GM15510 (cell line): ENCODE data around the gene INTS15.

Source experiments
- POLR2A ChIP-seq: IDR thresholded peaks from 3 replicates; pipeline ENCODE4 v1.6.1; 2011; ENCODE audit warnings: borderline replicate concordance; ENCODE audit not compliant: insufficient read length; ENCODE audit errors: extremely low read depth

INTS15 gene

DNA sequence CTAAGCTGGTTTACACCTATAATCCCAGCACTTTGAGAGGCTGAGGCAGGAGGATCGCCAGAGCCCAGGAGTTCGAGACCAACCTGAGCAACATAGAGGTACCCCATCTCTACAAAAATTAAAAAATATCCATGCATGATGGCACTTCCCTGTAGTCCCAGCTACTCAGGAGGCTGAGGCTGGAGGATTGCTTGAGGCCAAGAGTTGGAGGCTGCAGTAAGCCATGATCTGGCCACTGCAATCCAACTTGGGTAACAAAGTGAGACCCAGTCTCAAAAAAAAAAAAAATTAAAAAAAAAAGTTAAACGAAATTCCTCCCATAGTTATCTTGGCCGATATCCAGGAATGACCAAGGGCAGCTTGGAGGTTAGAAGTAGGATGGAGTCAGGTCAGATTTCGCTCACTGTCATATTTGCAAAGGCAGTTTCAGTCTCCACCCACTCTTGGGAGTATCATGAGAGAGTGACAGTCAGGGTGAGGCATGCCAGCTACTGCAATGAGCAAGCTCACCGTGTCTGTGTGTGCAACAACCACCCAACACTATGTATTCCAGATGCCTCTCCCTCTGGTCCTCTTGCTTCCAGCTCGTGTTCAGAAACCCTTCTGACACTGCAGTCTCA is 18.6 kb upstream of the INTS15 start:
- TF ChIP-seq POLR2A: no peak

DNA sequence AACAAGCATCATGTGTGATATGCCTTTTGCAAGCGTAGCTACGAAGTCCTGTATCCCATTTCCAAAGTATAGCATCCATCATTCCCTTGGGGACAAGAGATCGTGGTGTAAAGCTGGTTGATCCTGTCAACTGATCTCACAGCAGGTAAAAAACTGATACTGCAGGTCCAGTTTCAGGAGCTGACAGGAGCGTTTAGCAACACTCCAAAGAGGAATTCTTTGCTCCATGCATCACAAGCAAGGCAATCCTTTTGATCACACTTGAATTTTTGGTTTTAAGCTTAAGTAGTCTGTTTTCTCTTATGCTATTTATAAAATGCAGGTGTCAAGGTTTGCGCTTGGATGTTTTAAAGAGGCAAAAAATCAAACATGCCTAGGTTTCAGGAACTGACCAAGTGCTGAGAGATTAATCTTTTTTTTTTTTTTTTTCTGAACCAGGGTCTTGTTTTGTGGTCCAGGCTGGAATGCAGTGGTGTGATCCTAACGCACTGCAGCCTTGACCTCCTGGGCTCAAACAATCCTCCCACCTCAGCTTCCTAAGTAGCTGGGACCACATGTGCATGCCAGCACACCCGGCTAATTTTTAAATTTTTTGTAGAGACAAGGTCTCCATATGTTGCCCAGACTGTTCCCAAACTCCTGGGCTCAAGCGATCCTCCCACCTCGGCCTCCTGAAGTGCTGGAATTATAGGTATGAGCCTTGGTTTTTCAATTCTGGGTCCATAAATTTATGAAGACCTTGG is 14.4 kb upstream of the INTS15 start:
- TF ChIP-seq POLR2A: no peak

DNA sequence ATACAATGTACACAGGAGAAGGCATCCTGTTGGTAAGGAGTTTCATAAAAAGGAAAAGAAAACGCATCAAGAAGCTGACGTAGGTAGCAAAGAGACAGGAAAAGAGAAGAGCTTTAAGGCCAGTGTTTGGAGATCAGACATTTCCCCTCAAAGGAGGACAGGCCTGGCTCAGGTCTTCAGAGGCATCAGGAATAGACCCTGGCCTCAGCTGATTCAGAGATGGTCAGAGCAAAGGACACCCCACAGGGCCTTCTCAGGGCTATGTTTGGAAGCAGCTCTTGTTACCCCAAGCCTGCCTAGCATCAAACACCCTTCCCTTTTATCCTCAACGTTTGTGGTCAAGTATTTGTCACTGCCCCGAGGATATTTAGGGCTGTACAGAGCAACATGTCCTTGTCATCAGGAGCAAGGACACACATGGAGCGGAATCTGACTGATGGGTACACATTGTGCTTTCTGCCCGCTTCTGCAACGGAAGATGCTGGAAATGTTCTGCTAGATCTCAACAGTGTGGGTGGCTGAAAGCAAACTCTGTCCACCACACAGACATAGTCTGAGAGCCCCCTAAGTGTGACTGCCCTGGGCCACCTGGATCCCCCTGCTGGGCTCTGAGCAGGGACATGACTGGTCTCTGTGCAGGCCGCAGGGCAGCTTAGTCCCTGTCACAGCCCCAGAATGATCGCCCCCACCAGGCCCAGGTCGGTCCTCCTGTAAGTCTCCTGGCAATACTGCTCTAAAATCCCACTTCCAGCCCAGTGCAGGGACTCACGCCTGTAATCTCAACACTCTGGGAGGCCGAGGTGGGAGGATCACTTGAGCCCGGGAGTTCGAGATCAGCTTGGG is 13.6 kb upstream of the INTS15 start:
- TF ChIP-seq POLR2A: no peak

DNA sequence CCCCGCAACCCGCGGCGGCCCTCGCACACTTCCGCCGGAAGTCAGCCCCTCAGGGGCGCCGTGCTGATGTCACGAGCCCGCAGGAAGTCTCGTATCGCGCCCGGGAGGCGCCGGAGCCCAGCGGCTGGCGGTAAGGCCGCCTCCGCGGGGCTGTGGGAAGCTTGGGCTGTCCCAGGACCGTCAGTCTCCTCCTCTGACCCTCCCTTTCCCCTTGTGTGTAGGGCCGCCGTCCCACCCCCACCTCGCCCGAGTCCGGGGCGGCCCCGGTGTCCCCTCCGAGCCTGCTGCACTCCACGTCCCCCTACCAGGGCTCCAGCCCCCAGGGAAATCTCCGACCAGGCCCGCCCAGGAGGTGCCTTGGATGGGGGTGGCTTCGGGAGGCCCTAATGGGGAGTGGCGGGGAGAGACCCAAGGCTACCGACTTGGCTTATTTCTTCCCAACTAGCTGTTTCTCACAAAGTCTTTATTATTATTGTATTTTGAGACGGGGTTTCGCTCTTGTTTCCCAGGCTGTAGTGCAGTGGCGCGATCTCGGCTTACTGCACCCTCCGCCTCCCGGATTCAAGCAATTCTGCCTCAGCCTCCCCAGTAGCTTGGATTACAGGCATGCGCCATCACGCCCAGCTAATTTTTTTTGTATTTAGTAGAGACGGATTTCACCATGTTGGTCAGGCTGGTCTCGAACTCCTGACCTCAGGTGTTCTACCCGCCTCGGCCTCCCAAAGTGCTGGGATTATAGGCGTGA is 12.3 kb upstream of the INTS15 start, which contains the start of gene ZDHHC4:
TSS of gene ZDHHC4 (plus strand) at position 86 of the 745 bp plus-strand sequence. CDS start 3,108 bp downstream, outside the sequence.
- peak; percentile 98 for TF ChIP-seq POLR2A

DNA sequence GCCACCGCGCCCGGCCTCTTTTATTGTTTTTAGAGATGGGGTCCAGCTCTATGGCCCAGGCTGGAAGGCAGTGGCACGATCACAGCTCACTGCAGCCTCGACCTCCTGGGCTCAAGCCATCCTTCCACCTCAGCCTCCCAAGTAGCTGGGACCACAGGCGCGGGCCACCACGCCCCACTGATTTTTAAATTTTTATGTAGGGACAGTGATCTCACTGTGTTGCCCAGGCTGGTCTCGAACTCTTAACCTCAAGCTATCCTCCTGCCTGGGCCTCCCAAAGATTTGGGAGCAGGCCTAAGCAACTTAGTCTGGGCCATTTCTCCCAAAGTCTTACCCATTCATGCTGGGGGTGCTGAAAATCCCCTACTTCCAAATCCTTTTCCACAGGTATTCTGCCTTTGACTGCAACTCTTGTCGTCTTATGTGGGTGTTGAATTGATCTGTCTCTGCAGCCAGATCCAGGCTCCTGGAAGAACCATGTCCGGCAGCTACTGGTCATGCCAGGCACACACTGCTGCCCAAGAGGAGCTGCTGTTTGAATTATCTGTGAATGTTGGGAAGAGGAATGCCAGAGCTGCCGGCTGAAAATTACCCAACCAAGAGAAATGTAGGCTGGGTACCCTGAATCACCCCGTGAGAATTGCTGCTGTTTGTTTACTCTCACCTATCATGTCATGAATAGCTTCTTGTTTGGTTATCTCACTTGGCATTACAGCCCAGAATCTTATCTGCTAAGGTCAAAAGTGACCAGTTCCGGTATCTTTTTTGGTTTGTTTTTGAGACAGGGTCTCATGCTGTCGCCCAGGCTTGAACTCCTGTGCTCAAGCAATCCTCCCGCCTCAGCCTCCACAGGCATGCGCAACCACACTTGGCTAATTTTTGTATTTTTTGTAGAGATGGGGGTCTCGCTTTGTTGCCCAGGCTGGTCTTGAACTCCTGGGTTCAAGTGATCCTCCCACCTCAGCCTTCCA is 11.4 kb upstream of the INTS15 start:
- no peak for TF ChIP-seq POLR2A

DNA sequence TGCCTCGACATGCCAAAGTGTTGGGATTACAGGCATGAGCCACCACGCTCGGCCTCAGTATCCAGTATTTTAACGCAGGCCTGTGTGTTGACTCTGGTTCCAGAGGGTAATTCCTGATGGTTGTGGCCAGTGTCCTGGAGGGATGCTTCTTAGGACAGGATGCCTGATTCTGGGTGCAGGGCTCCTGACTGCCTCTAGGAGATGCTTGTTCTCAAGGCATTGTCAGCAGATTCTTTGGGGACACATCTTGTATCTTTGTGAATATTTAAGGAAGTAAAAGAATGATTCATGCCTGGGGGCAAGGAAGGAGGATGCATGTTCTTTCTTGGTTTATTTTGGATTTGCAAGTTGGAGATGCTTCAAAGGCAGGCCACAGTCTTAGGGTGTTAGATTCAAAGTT is 10.4 kb upstream of the INTS15 start:
- TF ChIP-seq POLR2A: no peak

DNA sequence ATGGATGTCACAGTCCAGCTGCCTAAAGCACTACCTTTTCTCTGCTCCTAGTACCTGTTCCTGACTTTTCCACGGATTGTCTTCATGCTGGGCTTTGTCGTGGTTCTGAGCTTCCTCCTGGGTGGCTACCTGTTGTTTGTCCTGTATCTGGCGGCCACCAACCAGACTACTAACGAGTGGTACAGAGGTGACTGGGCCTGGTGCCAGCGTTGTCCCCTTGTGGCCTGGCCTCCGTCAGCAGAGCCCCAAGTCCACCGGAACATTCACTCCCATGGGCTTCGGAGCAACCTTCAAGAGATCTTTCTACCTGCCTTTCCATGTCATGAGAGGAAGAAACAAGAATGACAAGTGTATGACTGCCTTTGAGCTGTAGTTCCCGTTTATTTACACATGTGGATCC is 1.3 kb upstream of the INTS15 start:
- TF ChIP-seq POLR2A: no peak

DNA sequence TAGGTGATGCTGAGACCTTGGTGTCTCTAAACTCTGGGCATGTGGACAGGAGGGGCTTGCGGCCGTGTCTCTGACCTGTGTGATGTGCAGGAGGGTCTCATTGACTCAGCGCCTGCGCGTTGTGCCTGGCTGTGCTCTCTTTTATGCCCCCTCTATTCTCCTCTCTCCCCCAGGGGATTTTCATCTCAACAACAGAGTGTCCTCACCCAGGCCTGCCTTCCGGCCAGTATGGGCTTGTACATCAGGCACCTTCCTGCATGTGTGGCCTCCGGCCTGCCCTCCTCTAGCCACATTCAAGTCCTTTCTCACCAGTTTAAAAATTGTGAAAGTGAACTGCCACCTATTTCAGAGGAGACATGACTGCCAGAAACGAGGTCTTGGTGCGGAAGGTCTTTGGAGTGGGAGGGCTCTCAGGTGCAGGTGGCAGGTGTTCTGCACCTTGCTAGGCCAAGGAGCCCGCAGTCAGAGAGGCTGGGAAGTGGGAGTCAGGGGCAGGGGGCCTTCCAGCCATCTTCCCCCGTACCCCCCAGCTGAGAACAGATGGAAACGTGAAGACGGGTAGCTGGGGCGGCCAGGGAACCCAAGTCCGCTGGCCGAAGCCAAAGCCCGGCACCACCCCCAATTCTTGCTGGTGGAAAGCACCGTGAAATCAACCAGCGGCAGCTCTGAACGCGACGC is 531 bp upstream of the INTS15 start:
- TF ChIP-seq POLR2A: no peak

DNA sequence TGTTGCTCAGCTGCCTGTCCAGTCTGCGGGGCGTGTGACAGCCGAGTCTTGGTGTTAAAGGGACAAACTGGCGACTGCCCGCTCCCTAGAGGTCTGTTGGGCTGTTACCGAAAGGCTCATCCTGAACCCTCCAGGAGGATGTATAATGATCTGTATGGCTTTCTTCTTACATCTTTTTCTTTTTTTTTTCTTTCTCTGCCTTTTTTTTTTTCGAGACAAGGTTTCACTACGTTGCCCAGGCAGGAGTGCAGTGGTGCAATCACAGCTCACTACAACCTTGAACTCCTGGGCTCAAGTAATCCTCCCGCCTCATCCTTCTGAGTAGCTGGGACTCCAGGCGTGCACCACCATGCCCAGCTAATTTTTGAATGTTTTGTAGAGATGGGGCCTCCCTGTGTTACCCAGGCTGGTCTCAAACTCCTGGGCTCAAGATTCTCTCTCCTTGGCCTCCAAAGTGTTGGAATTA is 857 bp downstream of the INTS15 start:
- TF ChIP-seq POLR2A: no peak

DNA sequence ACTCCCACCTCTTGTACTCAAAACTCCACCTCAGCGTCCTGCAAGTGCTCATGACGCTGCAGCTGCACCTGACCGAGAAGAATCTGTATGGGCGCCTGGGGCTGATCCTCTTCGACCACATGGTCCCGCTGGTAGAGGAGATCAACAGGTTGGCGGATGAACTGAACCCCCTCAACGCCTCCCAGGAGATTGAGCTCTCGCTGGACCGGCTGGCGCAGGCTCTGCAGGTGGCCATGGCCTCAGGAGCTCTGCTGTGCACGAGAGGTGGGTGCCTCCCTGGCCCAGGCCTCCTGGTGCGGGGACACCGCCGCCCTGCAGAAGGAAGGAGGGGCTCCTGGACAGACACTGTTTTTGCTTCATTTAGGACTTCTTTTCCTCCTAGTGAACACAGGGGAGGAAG is 10.3 kb downstream of the INTS15 start:
- no peak for TF ChIP-seq POLR2A

DNA sequence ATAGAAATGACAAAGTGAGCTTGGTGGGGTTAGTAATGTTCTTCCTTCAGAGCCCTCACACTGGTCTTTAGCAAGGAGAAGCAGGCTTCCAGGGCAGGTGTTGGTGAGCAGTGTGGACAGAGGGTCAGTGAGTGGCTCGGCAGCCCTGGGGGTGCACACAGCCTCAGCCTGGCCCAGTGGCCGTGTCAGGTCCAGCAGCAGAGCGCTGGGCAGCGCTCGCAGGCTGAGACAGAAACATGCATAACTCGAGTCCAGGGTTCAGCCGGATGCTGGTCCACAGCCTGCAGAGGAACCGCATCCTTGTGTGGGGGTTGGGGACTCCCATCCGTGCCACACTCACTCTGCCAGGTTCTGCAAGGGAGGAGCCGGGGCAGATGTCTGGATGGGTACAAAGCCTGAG is 14.6 kb downstream of the INTS15 start:
- TF ChIP-seq POLR2A: no peak

DNA sequence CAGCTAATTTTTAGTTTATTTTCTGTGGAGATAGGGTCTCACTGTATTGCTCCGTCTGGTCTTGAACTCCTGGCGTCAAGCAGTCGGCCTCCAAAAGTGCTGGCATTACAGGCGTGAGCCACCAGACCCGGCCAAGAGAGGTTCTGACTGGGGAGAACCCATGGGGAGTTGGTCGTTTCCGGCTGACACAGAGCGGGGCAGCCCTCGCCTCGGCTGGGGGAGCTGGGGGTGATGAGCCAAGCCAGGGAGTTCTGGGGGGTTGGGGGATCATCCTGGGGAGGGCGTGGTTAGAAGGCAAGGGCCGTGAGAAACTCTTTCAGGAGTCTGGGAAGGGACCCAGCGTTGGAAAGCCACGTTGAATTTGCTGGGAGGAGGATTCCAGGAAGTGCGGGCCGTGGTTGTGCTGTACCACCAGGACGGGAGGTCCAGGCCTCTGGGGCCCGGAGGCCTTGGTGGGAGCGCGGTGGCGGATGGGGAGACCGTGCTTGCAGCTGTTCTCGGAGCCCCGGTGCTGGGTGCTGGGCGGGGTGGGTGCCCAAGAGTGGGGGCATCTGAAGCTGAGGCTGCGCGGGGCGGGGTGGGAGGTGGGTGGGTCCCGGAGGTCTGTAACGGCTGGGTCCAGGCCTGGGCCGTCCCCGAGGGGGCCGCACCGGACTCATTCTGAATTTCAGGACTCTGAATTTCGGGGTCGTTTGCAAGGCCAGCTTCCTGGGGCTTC is 17.2 kb downstream of the INTS15 start:
- TF ChIP-seq POLR2A: no peak
